ENCODE results near the gene ZC3H13.

ZC3H13 gene

DNA sequence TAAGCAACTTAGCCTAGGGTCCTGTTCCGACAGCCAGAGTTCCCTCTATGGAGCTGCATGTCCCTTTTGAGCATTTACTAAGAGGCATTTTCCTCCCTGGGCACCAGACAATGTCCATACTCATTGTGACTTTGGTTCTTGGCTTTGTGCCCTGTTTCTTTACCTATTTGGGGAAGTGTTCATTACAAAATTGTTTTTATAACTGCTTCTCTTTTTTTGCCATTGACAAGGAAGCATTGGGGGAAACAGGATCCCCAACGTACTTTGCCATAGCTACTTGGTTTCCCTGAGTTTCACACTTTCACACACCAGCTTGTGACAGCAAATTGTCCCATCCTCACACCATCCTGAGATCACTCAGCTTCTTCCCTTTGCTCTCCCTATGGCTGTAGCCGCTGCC, 119.9 kb downstream of the ZC3H13 start:
- no peak for DNase-seq

DNA sequence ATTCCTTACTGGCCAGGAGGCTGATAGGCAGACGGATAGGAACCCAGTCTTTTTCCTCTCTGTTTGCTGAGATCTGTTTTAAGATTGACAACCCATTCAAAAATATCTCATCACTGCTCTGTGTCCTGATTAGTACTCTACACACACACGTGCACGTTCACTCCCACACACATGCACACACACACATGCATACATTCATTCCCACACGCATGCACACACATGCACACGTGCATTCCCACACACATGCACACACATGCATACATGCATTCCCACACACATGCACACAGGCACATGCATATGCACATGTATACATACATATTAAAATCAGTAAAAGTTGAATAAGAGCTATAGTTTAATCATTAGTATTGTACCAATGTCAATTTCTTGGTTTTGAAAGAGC, 120.4 kb downstream of the ZC3H13 start:
- DNase-seq, result no peak

DNA sequence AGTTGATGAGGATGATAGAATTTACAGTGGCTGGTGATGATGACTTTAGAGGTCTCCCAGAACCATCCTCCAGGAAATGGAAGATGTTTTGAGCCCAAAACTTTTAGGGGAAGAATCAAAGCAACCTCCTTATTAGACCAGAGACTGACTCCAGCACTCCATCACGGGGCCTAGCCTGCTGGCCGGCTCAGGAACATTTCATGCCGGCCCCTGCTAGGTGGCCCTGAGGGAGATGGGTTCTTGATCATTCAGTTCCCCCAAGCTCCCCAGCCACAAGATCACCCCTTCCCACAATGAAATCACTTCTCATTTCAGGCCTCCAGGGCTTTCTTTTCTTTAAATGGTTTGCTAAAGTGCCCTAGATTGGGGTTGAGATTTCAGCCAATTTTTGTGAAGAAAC, 121.3 kb downstream of the ZC3H13 start:
- no peak for DNase-seq

DNA sequence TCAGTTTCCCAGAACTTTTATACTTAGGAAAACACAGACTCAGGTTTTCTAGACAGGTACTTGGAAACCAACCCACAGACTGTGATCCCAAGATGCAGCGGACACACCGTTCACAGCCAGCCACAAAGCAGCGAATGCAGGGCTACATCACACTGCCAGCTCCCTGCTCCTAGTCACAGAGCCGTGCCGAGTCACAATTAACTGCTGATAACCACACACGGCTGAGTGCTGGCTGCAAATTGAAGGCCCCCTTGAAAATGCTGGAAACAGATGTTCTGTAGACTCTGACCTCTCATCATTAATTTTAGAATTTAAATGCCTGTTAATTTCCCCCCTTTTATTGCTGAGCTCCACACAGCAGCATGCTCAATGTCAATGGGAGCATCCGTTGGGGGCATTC, 122.4 kb downstream of the ZC3H13 start:
- DNase-seq, result no peak

DNA sequence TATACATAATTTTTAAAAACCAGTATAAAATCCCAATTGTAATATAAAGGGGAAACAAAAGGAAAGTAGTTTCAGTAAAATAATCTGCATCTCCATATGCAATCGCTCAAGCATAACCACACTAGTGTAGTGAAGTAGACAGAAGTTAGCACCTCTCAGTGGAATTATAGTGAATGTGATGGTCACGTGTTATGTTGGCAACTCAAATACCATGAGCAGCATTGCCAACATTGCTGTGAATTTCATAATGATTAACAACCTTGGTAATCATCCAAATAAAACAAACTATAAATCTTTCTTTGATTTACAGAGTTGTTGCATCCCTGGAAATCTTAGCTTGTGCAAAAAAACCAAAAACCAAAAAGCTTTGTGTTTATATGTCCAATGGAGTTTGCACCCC, 123.7 kb downstream of the ZC3H13 start:
- DNase-seq, result no peak

DNA sequence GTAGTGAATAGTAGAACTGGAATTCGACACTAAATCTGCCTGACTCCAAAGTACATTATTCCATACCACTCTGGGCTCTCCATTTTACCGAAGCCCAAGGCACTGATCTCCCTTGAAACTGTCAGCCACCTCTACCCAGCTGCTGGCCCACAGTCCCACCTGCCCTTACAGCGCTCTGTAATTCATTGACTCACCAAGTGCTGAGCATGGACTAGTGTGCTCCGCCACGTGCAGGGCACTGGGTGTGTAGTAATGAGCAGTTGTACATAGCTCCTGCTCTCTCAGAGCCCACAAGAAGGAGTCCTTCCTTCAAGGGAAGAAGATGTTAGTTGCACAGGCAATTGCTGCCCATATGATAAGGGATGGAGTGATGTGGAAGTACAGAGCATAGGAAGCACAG, 124.4 kb downstream of the ZC3H13 start:
- no peak for DNase-seq

DNA sequence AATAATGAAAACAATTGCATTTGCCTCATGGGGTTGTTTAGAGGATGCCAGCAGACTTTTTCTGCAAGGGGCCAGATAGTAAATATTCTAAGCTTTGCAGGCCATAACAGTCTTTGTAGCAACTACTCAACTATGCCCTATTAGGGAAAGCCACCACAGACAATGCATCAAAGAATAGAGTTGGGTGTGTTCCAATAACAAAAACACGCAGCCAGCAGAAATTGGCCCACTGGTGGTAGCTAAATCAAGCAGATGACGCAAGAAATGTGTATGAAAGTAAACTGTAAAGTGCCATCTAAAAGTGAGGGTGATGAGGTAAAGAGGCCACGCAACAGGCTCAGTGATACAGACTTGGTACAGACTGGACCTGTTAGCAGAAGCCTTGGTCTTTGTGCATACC, 125.8 kb downstream of the ZC3H13 start:
- DNase-seq, result no peak

DNA sequence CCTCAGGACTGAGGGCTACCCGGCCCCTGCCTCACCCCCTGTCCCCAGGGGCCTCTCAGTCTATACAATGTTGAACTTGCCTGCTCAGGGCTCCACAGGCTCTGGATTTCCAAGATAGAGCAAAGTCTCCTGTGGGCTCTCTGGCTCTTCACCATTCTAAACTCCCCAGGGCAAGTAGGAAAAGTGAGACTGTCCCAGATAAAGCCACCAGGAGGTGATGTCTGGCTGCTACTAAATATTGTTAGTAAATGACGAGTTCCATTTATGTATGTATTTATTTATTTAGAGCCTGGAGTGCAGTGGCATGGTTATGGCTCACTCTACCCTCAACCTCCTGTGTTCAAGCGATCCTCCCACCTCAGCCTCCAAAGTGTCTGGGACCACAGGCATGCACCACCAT, 127.4 kb downstream of the ZC3H13 start:
- DNase-seq, result no peak

DNA sequence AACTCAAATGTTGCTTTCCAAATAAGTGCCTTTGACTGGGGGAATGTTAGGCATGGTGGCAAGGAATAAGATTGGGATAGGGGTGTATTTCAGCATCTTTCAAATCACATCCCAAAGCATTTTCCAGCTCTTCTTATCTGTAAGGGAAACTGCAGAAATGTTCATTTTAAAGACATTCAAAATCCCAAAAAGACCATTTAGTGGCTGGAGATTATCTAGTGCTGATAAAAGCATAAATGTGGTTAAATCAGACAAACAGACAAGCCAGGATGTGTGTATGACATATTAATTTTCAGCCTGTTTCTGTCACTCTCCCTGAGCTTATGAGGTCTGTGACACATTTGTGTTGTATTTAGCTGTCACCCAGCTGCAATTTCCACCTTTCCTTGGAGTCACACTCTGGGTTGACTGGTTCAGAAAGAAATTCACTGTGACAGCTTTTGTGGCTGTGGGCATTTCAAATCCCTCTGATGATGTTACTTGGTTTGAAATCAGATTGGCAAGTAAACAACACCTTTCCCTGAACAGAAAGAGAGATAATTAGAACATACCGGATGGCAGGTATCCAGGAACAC, 131.3 kb downstream of the ZC3H13 start:
- no peak for DNase-seq

DNA sequence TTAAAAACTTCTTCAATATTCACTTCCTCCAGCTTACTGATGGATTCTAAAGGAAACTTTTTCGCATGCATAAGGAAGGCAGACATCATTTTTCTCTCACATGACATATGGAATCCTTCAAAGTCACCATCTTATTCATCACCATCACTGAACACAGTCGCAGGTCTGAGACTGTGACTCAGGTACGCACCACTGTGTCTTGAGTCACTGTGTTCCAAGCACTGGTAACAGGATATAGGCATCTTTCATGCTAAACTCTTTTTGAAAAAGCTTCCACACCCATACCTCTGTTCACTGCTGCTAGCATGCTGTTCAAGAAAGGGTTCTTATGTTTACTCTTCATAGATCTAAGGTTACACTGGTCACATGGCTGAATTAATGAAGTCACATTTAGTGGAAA, 133.9 kb downstream of the ZC3H13 start:
- no peak for DNase-seq

DNA sequence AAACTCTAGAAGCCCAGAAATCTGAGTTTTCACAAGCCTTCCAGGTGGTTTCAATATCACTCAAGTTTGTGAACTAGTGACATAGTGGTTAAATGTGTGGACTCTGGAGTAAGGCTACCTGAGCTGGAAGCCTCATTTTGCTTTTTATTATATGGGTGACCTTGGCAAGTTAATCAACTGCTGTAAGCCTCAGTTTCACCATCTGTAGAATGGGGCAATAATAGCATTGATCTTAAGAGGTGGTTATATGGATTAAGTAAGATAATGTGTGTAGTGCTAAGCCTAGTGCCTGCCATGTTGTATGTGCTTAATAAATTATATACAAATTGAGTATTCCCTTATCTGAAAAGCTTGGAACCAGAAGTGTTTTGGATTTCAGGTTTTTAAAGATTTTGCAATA, 135.5 kb downstream of the ZC3H13 start:
- DNase-seq, result no peak

DNA sequence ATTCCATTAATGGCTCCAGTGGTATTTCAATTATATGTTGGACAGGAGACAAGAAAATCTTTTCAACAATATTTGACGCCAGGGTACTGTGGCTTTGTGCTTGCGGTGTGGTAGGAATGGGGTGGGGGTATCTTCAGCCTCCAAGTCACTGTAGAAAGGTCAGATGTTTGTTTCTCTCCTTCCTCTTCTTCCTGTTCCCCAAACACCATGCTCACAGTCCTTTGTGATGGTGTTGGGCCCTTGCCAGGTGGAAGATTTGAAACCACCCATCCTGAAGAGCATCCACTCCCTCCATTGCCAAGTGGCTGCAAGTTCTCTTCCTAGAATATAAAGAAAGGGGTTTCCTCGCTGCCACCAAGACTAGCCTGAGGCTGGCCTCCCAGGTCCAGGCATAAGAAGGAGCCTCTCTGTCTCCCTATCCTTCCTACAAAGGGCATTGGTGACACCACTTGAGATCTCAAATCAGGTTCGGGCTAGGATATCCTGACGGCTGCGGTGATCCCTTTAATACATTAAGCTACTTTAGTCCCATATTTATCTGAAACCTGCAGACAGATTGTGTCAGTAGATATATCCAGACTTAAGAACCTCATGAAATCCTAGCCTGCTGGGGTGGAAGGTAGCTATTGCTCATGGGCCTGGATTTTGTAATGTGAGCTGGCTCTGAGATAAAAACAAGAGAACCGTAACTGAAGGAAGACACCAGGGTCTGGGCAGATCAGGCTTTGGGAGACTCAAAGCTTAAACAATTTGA, 136.7 kb downstream of the ZC3H13 start:
- no peak for DNase-seq

DNA sequence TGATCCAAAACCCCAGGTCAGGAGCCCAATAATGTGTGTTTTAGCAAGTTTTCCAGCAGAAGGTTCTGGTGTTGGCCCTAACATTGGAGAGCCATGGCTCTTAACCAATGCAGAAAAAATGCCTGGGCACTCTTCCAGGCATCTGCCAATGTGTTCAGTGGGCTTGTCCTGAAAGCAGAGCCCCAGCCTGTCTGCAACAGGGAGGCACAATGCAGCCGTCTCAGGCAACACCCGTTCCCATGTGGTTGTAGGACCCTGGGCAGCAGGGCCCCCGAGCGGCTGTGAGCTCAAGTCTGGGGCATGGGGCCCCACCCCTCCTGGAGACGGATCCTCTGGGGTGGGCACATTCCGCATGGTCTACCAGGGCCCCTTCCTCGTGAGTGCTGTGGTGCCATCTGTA, 142.9 kb downstream of the ZC3H13 start:
- peak; percentile 46 for DNase-seq

DNA sequence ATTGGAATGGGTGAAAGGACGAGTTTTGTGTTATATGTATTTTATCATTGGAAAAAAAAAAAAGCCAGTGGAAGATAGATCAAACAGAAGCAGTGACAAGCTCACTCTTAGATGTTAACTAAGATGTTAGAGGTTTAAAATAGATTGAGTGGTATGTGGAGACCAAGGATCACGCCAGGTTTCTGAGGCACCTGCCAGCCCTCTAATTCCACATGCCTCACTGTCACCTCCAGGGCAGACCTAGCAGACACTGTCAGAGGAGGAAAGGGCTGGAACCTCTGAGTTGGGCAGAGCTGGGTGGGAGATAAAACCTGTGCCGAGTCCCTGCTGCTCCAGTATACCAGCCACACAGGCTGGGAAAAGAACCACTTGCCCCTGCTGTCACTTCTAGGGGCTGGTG, 143.5 kb downstream of the ZC3H13 start:
- DNase-seq, result no peak

DNA sequence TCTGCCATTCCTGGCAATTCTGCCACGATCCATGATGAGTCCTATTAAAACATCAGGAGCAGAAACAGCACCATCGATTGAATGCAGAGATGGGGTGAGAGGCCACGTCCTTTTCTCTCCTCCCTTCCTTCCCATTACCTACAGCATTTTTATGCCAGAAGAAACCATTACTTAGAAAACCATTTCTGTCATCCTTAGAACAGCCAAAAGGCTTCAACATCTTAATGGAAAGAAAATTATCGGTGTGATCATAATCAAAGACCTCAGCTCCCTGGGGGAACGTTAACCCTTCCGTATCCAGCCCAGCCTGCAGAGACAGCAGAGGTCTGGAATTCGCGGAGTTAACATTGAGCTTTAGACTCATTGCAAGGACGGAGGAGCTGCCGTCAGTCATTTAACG, 145.0 kb downstream of the ZC3H13 start:
- DNase-seq, result no peak

All from left hindlimb (tissue), 1 donor.